Vagina (tissue), 2 donors: ENCODE results near the gene IL33.

ENCODE experiments used
- CTCF ChIP-seq, 3 experiments: fragments of 450-650 bp in 2 of 3; fragments of 200-600 bp in 1 of 3; sonication (generic) in 1 of 3; IDR thresholded peaks; one replicate each; pipeline ENCODE4 v1.5.1; 2017 to 2019; ENCODE audit warnings: antibody characterized with exemption in 3 of 3, mild to moderate bottlenecking in 2 of 3, moderate library complexity in 2 of 3
- POLR2AphosphoS5 ChIP-seq, 2 donors: sonication (generic); formaldehyde crosslinking; IDR thresholded peaks; one replicate each; pipeline ENCODE4 v1.9.0; 2017; ENCODE audit warnings: antibody characterized with exemption in 2 of 2, mild to moderate bottlenecking in 2 of 2, low read depth in 1 of 2; ENCODE audit not compliant: insufficient read depth in 1 of 2

GRCh38 chr9:6219981-6220380 is 4.4 kb downstream of the IL33 start:
- TF ChIP-seq POLR2AphosphoS5 (IDR thresholded peaks at IDR 0.05; ENCODE audit: insufficient read depth in 1 of 2, low read depth in 1 of 2) = no peak
- no peak for TF ChIP-seq CTCF (IDR thresholded peaks at IDR 0.05)
